SK-N-SH (cell line): ENCODE measurements around the gene PLCG2. TPM values are rescaled to one million over a fixed set of nuclear protein-coding genes. Genes with fewer than 3 reads are reported as not detected.

ENCODE experiments used
- CTCF ChIA-PET: fragments of 300-600, 350-600 bp; formaldehyde crosslinking; extraction: SDS; loops from one replicate; lab custom pipeline; 2021; lab: Yijun Ruan, JAX
- POLR2A ChIA-PET: fragments of 350-600 bp; sonication (Branson Sonifier 250); formaldehyde crosslinking; extraction: SDS; loops from one replicate; lab custom pipeline; 2020; ENCODE audit warnings: antibody characterized with exemption, inconsistent platforms; lab: Yijun Ruan, JAX
- DNase-seq: peaks from one replicate; pipeline ENCODE4 v3.0.0; 2012
- H2AFZ ChIP-seq: fragments of 200-600 bp; sonication (generic); 2 replicates; pipeline ENCODE4 v1.8.1; 2016; ENCODE audit warnings: antibody characterized with exemption, mild to moderate bottlenecking, low read depth
- H3F3A ChIP-seq: fragments of 200-600 bp; sonication (generic); replicated peaks from 2 replicates; pipeline ENCODE3; 2016; ENCODE audit warnings: antibody characterized with exemption, mild to moderate bottlenecking; ENCODE audit not compliant: insufficient read depth
- H3K27ac ChIP-seq, 2 experiments: fragments of 200-500 bp in 1 of 2; fragments of 200-600 bp in 1 of 2; sonication (Bioruptor generic) in 1 of 2; sonication (generic), shearing (Covaris generic) in 1 of 2; 2 replicates each; pipeline versions ENCODE4 v1.5.1 to v1.6.1; 2014 to 2016; ENCODE audit warnings: low read depth in 2 of 2, inconsistent platforms in 1 of 2, low read length in 1 of 2, mild to moderate bottlenecking in 1 of 2, mixed read lengths in 1 of 2
- H3K27me3 ChIP-seq: fragments of 200-600 bp; sonication (generic), shearing (Covaris generic); 2 replicates; pipeline ENCODE4 v1.6.1; 2016; ENCODE audit warnings: mixed run types; ENCODE audit not compliant: insufficient read depth
- H3K36me3 ChIP-seq, 2 experiments: fragments of 200-500 bp in 1 of 2; fragments of 200-600 bp in 1 of 2; sonication (Bioruptor generic) in 1 of 2; sonication (generic) in 1 of 2; replicated peaks in 1 of 2; 2 replicates each; pipeline versions ENCODE3 to v1.5.1; 2014 to 2016; ENCODE audit warnings: low read length in 1 of 2, mild to moderate bottlenecking in 1 of 2; ENCODE audit not compliant: insufficient read depth in 2 of 2, control insufficient read depth in 1 of 2
- H3K4me1 ChIP-seq, 2 experiments: fragments of 200-500 bp in 1 of 2; fragments of 200-600 bp in 1 of 2; sonication (Bioruptor generic) in 1 of 2; sonication (generic), shearing (Covaris generic) in 1 of 2; 2 replicates each; pipeline versions ENCODE4 v1.5.1 to v1.6.1; 2014 to 2016; ENCODE audit warnings: low read depth in 1 of 2, low read length in 1 of 2, mixed run types in 1 of 2; ENCODE audit not compliant: insufficient read depth in 2 of 2, control insufficient read depth in 1 of 2
- H3K4me2 ChIP-seq: fragments of 200-600 bp; sonication (generic), shearing (Covaris generic); 2 replicates; pipeline ENCODE4 v1.6.1; 2017; ENCODE audit warnings: mixed run types
- H3K4me3 ChIP-seq, 2 experiments: fragments of 200-500 bp in 1 of 2; fragments of 200-600 bp in 1 of 2; sonication (Bioruptor generic) in 1 of 2; sonication (generic), shearing (Covaris generic) in 1 of 2; 2 replicates each; pipeline versions ENCODE4 v1.5.1 to v1.8.1; 2014 to 2016; ENCODE audit warnings: low read depth in 2 of 2, inconsistent platforms in 1 of 2, low read length in 1 of 2, mild to moderate bottlenecking in 1 of 2, mixed read lengths in 1 of 2, moderate library complexity in 1 of 2
- H3K79me2 ChIP-seq: fragments of 200-600 bp; sonication (generic); 2 replicates; pipeline ENCODE4 v1.8.1; 2017; ENCODE audit warnings: mild to moderate bottlenecking; ENCODE audit not compliant: insufficient read depth
- H3K9ac ChIP-seq: fragments of 200-600 bp; sonication (generic); 2 replicates; pipeline ENCODE4 v1.6.1; 2017; ENCODE audit warnings: mixed run types
- H3K9me2 ChIP-seq: fragments of 200-600 bp; sonication (generic); 2 replicates; pipeline ENCODE4 v1.6.1; 2017; ENCODE audit warnings: mixed run types
- H3K9me3 ChIP-seq: fragments of 200-600 bp; sonication (generic); 2 replicates; pipeline ENCODE4 v1.6.1; 2017; ENCODE audit warnings: mixed run types, mild to moderate bottlenecking, moderate library complexity
- H4K20me1 ChIP-seq: fragments of 200-600 bp; sonication (generic); 2 replicates; pipeline ENCODE4 v1.6.1; 2017; ENCODE audit warnings: mild to moderate bottlenecking, mixed run types; ENCODE audit not compliant: insufficient read depth
- CHD2 ChIP-seq: fragments of 150-350 bp; IDR thresholded peaks from 2 replicates; pipeline ENCODE4 v1.6.1; 2018; ENCODE audit warnings: low read length; ENCODE audit not compliant: partially characterized antibody
- EP300 ChIP-seq, 2 experiments: IDR thresholded peaks; 2 replicates each; pipeline versions ENCODE4 v1.4.0 to v1.6.1; 2012; ENCODE audit warnings: borderline replicate concordance in 1 of 2, low read depth in 1 of 2, low read length in 1 of 2
- FOSL2 ChIP-seq: IDR thresholded peaks from 2 replicates; pipeline ENCODE4 v1.4.0; 2012; ENCODE audit warnings: low read depth, mild to moderate bottlenecking, moderate library complexity, borderline replicate concordance
- JUND ChIP-seq: IDR thresholded peaks from 2 replicates; pipeline ENCODE4 v1.4.0; 2012
- MXI1 ChIP-seq: IDR thresholded peaks from 2 replicates; pipeline ENCODE4 v1.6.1; 2012; ENCODE audit warnings: mild to moderate bottlenecking, low read depth, low read length, improper control_type of control experiment
- NFIC ChIP-seq: IDR thresholded peaks from 2 replicates; pipeline ENCODE4 v1.4.0; 2012; ENCODE audit warnings: borderline replicate concordance
- POLR2AphosphoS5 ChIP-seq: IDR thresholded peaks from 2 replicates; pipeline ENCODE4 v1.6.1; 2012; ENCODE audit warnings: low read depth, low read length
- RAD21 ChIP-seq: IDR thresholded peaks from 2 replicates; pipeline ENCODE4 v1.6.1; 2012; ENCODE audit warnings: mild to moderate bottlenecking, low read length
- RCOR1 ChIP-seq: fragments of 150-350 bp; IDR thresholded peaks from 2 replicates; pipeline ENCODE4 v1.6.1; 2017; ENCODE audit warnings: antibody characterized with exemption, low read length
- RXRA ChIP-seq: IDR thresholded peaks from 2 replicates; pipeline ENCODE4 v1.4.0; 2012; ENCODE audit warnings: low read depth, mild to moderate bottlenecking, borderline replicate concordance
- TAF1 ChIP-seq: IDR thresholded peaks from 2 replicates; pipeline ENCODE4 v1.6.1; 2012; ENCODE audit warnings: low read depth, mild to moderate bottlenecking, low read length, moderate library complexity, borderline replicate concordance
- TEAD4 ChIP-seq: IDR thresholded peaks from 2 replicates; pipeline ENCODE4 v1.4.0; 2012; ENCODE audit warnings: mild to moderate bottlenecking, borderline replicate concordance; ENCODE audit not compliant: insufficient read depth
- YY1 ChIP-seq: IDR thresholded peaks from 2 replicates; pipeline ENCODE4 v1.4.0; 2012; ENCODE audit warnings: low read depth, mild to moderate bottlenecking
- WGBS: methylation state at CpG from one replicate; pipeline ENCODE4 v1.1.6; 2017; ENCODE audit warnings: low lambda C conversion rate; 5-methylcytosine and 5-hydroxymethylcytosine counted together
- polyA plus RNA-seq, 3 experiments: library from polyadenylated mRNA; depleted of rRNA; stranded (reverse); fragments of >200 nt; gene quantifications; 2 replicates each; pipeline ENCODE4 v1.2.3, GENCODE V29; 2012
- TF ChIP-seq, protein P1 (sequence below): IDR thresholded peaks from 2 replicates; pipeline ENCODE4 v1.4.0; 2012; ENCODE audit warnings: low read depth, borderline replicate concordance
- TF ChIP-seq, protein P2 (sequence below): fragments of 200-600 bp; sonication (generic); IDR thresholded peaks from 2 replicates; pipeline ENCODE4 v1.6.1; 2017; ENCODE audit warnings: antibody characterized with exemption, mild to moderate bottlenecking, moderate library complexity
- TF ChIP-seq, protein P3 (sequence below): IDR thresholded peaks from 2 replicates; pipeline ENCODE4 v1.6.1; 2012; ENCODE audit warnings: mild to moderate bottlenecking, low read depth, low read length, moderate library complexity
- TF ChIP-seq, protein P4 (sequence below): IDR thresholded peaks from 2 replicates; pipeline ENCODE4; 2012
- TF ChIP-seq, protein P5 (sequence below): IDR thresholded peaks from 2 replicates; pipeline ENCODE4 v1.4.0; 2012; ENCODE audit warnings: low read depth, borderline replicate concordance
- TF ChIP-seq, protein P6 (sequence below): IDR thresholded peaks from 2 replicates; pipeline ENCODE4 v1.4.0; 2012; ENCODE audit warnings: low read depth
- TF ChIP-seq, protein P7 (sequence below): fragments of 150-350 bp; IDR thresholded peaks from 2 replicates; pipeline ENCODE4 v1.6.1; 2016; ENCODE audit warnings: mild to moderate bottlenecking, low read depth, low read length

The PLCG2 gene
- polyA plus RNA-seq, 1 of the 3 experiments (the other 2 are of a cell fraction) = 0.23 TPM

DNA sequence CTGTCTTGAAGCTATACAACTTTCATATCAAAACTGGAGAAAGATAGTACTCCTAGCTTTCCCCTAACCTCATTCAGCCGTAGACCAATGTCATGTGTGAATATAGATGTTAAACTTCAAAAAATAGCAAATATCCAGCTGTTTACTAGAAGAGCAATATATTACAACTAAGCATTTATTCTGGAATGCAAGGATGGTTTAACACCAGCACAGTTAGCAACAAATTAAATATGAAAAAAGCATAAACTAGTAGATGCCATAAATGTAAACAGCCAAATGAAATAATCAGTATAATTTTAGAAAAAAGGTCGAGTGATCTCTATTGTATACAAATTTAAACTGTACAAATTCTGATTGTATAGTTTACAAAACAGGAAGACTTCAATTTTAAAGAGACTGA, 172.5 kb downstream of the PLCG2 start:
- no peaks in the 10 kb centered on the region for H3K9me2 ChIP-seq
- H3K4me1 ChIP-seq = no peaks in the 10 kb centered on the region
- H2AFZ ChIP-seq = no peak overlapping the region
- H4K20me1 ChIP-seq = no peaks in the 10 kb centered on the region
- no peak overlapping the region for H3K4me2 ChIP-seq
- no peaks in the 10 kb centered on the region for H3K27me3 ChIP-seq
- no peaks in the 10 kb centered on the region for H3K36me3 ChIP-seq
- no peak for DNase-seq
- no peaks in the 10 kb centered on the region; the same call in 1 of the 2 replicates for H3K9me3 ChIP-seq
- 0% methylated on average over 2 of the region's 2 CpGs for WGBS
- H3K79me2 ChIP-seq = no peaks in the 10 kb centered on the region
- no peak overlapping the region for H3K9ac ChIP-seq
- POLR2A ChIA-PET = no interaction called here
- H3K4me3 ChIP-seq = no peak overlapping the region
- H3K27ac ChIP-seq = no peak overlapping the region
- CTCF ChIA-PET = interaction anchor here (0.7 to 1.3 kb wide), 2 partner anchors 11 to 42 kb away, joined by 3 read pairs; no protein-coding TSS in a partner anchor
- H3F3A ChIP-seq = no peaks in the 10 kb centered on the region
- TF ChIP-seq, protein P1, sequence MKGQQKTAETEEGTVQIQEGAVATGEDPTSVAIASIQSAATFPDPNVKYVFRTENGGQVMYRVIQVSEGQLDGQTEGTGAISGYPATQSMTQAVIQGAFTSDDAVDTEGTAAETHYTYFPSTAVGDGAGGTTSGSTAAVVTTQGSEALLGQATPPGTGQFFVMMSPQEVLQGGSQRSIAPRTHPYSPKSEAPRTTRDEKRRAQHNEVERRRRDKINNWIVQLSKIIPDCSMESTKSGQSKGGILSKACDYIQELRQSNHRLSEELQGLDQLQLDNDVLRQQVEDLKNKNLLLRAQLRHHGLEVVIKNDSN = no peak
- TF ChIP-seq RXRA = no peak
- TF ChIP-seq, protein P2, sequence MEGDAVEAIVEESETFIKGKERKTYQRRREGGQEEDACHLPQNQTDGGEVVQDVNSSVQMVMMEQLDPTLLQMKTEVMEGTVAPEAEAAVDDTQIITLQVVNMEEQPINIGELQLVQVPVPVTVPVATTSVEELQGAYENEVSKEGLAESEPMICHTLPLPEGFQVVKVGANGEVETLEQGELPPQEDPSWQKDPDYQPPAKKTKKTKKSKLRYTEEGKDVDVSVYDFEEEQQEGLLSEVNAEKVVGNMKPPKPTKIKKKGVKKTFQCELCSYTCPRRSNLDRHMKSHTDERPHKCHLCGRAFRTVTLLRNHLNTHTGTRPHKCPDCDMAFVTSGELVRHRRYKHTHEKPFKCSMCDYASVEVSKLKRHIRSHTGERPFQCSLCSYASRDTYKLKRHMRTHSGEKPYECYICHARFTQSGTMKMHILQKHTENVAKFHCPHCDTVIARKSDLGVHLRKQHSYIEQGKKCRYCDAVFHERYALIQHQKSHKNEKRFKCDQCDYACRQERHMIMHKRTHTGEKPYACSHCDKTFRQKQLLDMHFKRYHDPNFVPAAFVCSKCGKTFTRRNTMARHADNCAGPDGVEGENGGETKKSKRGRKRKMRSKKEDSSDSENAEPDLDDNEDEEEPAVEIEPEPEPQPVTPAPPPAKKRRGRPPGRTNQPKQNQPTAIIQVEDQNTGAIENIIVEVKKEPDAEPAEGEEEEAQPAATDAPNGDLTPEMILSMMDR = no peak
- TF ChIP-seq RCOR1 = no peak
- no peak for TF ChIP-seq NFIC
- no peak for TF ChIP-seq YY1
- TF ChIP-seq EP300 (IDR thresholded peaks at IDR 0.05; ENCODE audit: borderline replicate concordance in 1 of 2, low read depth in 1 of 2, low read length in 1 of 2) = no peak
- no peak for TF ChIP-seq POLR2AphosphoS5
- TF ChIP-seq, protein P3, sequence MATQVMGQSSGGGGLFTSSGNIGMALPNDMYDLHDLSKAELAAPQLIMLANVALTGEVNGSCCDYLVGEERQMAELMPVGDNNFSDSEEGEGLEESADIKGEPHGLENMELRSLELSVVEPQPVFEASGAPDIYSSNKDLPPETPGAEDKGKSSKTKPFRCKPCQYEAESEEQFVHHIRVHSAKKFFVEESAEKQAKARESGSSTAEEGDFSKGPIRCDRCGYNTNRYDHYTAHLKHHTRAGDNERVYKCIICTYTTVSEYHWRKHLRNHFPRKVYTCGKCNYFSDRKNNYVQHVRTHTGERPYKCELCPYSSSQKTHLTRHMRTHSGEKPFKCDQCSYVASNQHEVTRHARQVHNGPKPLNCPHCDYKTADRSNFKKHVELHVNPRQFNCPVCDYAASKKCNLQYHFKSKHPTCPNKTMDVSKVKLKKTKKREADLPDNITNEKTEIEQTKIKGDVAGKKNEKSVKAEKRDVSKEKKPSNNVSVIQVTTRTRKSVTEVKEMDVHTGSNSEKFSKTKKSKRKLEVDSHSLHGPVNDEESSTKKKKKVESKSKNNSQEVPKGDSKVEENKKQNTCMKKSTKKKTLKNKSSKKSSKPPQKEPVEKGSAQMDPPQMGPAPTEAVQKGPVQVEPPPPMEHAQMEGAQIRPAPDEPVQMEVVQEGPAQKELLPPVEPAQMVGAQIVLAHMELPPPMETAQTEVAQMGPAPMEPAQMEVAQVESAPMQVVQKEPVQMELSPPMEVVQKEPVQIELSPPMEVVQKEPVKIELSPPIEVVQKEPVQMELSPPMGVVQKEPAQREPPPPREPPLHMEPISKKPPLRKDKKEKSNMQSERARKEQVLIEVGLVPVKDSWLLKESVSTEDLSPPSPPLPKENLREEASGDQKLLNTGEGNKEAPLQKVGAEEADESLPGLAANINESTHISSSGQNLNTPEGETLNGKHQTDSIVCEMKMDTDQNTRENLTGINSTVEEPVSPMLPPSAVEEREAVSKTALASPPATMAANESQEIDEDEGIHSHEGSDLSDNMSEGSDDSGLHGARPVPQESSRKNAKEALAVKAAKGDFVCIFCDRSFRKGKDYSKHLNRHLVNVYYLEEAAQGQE = no peak
- TF ChIP-seq CHD2 = no peak
- no peak for TF ChIP-seq RAD21
- TF ChIP-seq TEAD4 = no peak
- no peak for TF ChIP-seq JUND
- no peak for TF ChIP-seq MXI1
- TF ChIP-seq, protein P4, sequence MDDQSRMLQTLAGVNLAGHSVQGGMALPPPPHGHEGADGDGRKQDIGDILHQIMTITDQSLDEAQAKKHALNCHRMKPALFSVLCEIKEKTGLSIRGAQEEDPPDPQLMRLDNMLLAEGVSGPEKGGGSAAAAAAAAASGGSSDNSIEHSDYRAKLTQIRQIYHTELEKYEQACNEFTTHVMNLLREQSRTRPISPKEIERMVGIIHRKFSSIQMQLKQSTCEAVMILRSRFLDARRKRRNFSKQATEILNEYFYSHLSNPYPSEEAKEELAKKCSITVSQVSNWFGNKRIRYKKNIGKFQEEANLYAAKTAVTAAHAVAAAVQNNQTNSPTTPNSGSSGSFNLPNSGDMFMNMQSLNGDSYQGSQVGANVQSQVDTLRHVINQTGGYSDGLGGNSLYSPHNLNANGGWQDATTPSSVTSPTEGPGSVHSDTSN = no peak
- TF ChIP-seq, protein P5, sequence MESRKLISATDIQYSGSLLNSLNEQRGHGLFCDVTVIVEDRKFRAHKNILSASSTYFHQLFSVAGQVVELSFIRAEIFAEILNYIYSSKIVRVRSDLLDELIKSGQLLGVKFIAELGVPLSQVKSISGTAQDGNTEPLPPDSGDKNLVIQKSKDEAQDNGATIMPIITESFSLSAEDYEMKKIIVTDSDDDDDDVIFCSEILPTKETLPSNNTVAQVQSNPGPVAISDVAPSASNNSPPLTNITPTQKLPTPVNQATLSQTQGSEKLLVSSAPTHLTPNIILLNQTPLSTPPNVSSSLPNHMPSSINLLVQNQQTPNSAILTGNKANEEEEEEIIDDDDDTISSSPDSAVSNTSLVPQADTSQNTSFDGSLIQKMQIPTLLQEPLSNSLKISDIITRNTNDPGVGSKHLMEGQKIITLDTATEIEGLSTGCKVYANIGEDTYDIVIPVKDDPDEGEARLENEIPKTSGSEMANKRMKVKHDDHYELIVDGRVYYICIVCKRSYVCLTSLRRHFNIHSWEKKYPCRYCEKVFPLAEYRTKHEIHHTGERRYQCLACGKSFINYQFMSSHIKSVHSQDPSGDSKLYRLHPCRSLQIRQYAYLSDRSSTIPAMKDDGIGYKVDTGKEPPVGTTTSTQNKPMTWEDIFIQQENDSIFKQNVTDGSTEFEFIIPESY = no peak
- no peak for TF ChIP-seq FOSL2
- TF ChIP-seq, protein P6, sequence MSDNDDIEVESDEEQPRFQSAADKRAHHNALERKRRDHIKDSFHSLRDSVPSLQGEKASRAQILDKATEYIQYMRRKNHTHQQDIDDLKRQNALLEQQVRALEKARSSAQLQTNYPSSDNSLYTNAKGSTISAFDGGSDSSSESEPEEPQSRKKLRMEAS = no peak
- no peak for TF ChIP-seq TAF1
- TF ChIP-seq, protein P7, sequence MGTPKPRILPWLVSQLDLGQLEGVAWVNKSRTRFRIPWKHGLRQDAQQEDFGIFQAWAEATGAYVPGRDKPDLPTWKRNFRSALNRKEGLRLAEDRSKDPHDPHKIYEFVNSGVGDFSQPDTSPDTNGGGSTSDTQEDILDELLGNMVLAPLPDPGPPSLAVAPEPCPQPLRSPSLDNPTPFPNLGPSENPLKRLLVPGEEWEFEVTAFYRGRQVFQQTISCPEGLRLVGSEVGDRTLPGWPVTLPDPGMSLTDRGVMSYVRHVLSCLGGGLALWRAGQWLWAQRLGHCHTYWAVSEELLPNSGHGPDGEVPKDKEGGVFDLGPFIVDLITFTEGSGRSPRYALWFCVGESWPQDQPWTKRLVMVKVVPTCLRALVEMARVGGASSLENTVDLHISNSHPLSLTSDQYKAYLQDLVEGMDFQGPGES = no peak
